Measurements from ENCODE around the gene TUBB.
"Not testable (repeated sequence)": the region's sequence is repeated elsewhere in the genome, so short reads cannot be mapped to it uniquely, and the experiment has no call there.

The TUBB gene

GRCh38 chr6:30687659-30688431, 32.3 kb upstream of the TUBB start:
- DNase-seq: no peak

- peak in 1 of 2 donors; percentile 44 for DNase-seq
These were observed 31.6 kb upstream of the TUBB start for GRCh38 chr6:30688569-30688968.

- no peak for DNase-seq
These were observed 30.9 kb upstream of the TUBB start for GRCh38 chr6:30689022-30689865.

- DNase-seq: no peak
These were observed 30.2 kb upstream of the TUBB start for GRCh38 chr6:30689985-30690384.

GRCh38 chr6:30690403-30691207, 29.5 kb upstream of the TUBB start, which contains the start of gene NRM:
Gene NRM (minus strand): TSS chr6:30690984. CDS start chr6:30690974, 10 bp downstream.
- DNase-seq: peak; percentile 62 to 72

GRCh38 chr6:30691208-30691847, 28.8 kb upstream of the TUBB start:
- no peak for DNase-seq

- DNase-seq: no peak
These were observed 23.7 kb upstream of the TUBB start for GRCh38 chr6:30696432-30696831.

- no peak for DNase-seq
These were observed 19.8 kb upstream of the TUBB start for GRCh38 chr6:30700340-30700739.

GRCh38 chr6:30703011-30703410, 17.1 kb upstream of the TUBB start:
- DNase-seq: no peak

- no peak for DNase-seq
These were observed 16.3 kb upstream of the TUBB start for GRCh38 chr6:30703821-30704220.

GRCh38 chr6:30705620-30706019, 14.5 kb upstream of the TUBB start:
- DNase-seq: no peak

GRCh38 chr6:30707281-30707850, 12.8 kb upstream of the TUBB start:
- DNase-seq: no peak

- DNase-seq: no peak
These were observed 10.9 kb upstream of the TUBB start for GRCh38 chr6:30709101-30709868.

GRCh38 chr6:30711758-30712380, 8.3 kb upstream of the TUBB start:
- no peak for DNase-seq

GRCh38 chr6:30712441-30712945, 7.7 kb upstream of the TUBB start:
- DNase-seq: no peak

GRCh38 chr6:30714263-30714662, 5.9 kb upstream of the TUBB start:
- DNase-seq: no peak

- no peak for DNase-seq
These were observed 3.3 kb upstream of the TUBB start for GRCh38 chr6:30716879-30717128.

- peak; percentile 100 for DNase-seq
These were observed 2.9 kb upstream of the TUBB start, which contains the start of gene MDC1 for GRCh38 chr6:30717129-30717844. Gene MDC1 (minus strand): TSS chr6:30717281. CDS start chr6:30715175, 2,106 bp downstream.

GRCh38 chr6:30717845-30718720, 2.1 kb upstream of the TUBB start:
- not testable (repeated sequence) for DNase-seq

Measured in CD4-positive, alpha-beta T cell treated with Interferon alpha-2 for 1 hour (primary cell).